ENCODE measurements around the gene LRRN4CL. TPM values are rescaled to one million over a fixed set of nuclear protein-coding genes. Genes with fewer than 3 reads are reported as not detected.
"Not testable (repeated sequence)": the region's sequence is repeated elsewhere in the genome, so short reads cannot be mapped to it uniquely, and the experiment has no call there.

LRRN4CL gene
- 0.55 and 0.73 TPM in 2 replicates for total RNA-seq (2014; rRNA removed; shearing (Covaris generic))

DNA sequence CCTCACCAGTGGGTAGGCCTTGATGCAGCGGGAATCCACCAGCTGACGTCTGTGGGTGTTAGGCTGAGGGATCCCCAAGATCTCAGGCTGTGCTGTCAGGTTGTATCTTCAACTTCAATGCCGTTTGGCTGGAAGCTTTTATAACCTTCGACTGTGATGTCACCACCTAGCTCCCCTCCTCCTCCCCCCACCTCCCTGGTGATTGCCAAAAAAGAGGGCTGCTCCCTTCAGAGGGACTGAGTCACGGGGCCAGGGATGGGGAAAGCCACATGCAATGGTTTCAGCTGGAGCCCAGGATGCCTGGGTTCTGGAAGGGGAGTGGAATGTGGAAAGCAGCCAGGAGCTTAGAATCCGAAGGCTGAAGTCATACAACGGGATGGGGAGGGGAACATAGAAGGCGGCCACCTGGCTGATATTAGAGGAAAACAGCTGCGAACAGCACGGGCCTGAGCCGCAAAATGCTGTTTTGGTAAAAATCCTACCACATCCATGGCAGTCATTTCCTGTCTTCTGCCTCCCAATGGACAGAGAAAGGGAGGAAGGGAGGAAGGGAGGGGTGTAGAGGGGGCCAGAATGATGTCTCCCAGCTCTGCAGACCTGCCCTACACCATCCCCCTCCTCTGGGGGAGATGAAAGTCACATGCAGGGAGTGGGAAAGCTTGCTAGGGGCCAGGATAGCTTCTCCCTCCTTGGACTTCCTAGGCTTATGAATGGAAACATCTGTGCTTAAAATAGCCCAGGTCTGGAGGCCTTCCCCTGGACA is at the start of gene LRRN4CL:
LRRN4CL (minus strand) TSS at position 110 of the 763 bp plus-strand sequence. CDS start 1,022 bp downstream, outside the sequence.
- H3K36me3 ChIP-seq, result peaks cover 23% of the 10 kb centered on the region
- peaks cover 29% of the 10 kb centered on the region for H3K4me1 ChIP-seq
- H3K9me3 ChIP-seq (replicated peaks), result no peaks in the 10 kb centered on the region
- H3K27me3 ChIP-seq, result no peaks in the 10 kb centered on the region
- peak within 1 kb of the TSS; percentile 51 for H3K27ac ChIP-seq
- no peak within 1 kb of the TSS; the same call in 1 of the 2 replicates for H3K4me3 ChIP-seq
- DNase-seq, result peak; percentile 85 to 90

DNA sequence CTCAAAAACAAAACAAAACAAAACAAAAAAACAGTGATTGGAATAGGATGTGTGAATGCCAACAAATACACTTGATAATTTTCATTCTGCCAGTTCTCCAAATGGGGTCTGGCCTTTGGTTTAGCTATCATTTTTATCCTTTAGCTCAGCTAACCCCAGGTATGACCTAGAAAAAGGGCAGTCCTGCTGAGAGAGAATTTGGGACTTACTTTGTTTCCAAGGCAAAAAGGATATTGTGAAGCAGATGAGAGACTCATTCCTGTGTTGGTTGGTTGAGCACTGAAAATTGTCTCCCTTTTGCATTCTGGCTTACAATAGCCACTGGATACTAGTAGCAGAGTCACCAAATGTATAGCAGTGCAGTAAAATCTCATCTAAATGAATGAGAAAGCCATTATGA is 47.9 kb upstream of the LRRN4CL start:
- Histone ChIP-seq H3K9me3 (replicated peaks) (no peaks in the 10 kb centered on the region), H3K27me3 (no peaks in the 10 kb centered on the region), H3K4me3 (no peak overlapping the region), H3K4me1 (no peaks in the 10 kb centered on the region), H3K27ac (no peak overlapping the region), H3K36me3 (peaks cover 39% of the 10 kb centered on the region)
- no peak for DNase-seq

DNA sequence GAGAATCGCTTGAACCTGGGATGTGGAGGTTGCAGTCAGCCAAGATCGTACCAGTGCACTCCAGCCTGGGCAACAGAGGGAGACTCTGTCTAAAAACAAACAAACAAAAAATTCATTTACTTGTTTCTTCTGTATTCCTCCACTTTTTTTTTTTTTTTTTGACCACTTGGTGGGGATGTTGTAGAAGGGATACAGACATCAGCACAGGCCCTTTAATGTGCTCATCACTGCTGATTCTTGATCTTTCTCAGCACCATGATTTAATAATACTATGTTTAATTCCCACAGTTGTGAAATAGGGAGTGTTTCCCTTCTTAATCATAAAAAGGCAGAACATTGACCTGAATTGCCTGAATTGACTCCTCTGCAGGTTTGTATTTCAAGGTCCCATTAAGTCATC is 43.5 kb upstream of the LRRN4CL start:
- DNase-seq, result no peak
- H3K27ac ChIP-seq, result no peak overlapping the region
- H3K4me3 ChIP-seq, result no peak overlapping the region
- H3K9me3 ChIP-seq (replicated peaks), result no peaks in the 10 kb centered on the region
- H3K36me3 ChIP-seq, result peaks cover 25% of the 10 kb centered on the region
- H3K4me1 ChIP-seq, result no peaks in the 10 kb centered on the region
- H3K27me3 ChIP-seq, result no peaks in the 10 kb centered on the region

DNA sequence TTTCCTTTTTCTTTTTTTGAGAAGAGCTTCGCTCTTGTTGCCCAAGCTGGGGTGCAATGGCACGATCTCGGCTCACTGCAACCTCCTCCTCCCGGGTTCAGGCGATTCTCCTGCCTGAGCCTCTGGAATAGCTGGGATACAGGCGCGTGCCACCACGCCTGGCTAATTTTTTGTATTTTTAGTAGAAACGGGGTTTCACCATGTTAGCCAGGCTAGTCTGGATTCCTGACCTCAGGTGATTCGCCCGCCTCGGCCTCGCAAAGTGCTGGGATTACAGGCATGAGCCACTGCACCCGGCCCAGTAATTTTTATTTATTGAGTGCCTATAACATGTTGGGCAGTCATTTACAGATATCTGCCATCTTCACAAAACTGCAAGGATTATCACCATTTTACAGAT is 40.7 kb upstream of the LRRN4CL start:
- not testable (repeated sequence) for H3K4me1 ChIP-seq; DNase-seq; H3K9me3 ChIP-seq (replicated peaks); H3K4me3 ChIP-seq; H3K27ac ChIP-seq; H3K27me3 ChIP-seq
- peaks cover 22% of the 10 kb centered on the region for H3K36me3 ChIP-seq

DNA sequence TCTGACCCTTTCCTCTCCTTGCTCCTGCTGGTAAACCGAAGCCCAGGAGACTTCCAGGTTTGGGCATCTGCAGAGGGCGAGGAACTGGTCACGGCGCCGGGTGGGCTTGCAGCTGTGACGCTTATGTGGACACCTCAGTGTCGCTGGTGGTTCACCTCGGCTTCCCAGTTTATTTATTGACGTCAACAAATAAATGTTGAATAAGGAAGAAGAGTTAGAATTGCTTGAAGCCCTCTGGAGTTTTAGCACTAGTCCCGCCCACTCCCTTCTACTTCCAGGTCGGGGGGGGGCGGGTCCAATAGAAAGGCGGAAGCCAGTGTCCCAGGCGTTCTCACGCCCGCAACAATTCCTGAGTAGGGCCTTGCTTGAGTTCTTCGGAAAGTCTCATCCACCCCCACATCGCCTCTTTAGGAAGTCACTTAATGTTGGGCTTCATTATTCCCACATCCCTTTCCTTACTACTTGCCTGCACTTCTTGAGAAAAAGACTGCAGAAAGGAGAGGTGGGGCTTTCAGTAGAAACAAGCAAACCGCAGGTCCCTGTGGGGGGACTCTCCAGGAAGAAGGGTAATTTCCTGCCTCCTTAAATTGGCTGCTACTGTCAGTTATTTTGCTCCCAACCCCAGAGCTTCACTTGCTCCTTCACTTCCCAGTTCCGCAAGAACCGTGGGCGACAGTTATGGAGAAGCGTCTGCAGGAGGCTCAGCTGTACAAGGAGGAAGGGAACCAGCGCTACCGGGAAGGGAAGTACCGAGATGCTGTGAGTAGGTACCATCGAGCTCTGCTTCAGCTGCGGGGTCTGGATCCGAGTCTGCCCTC is 39.0 kb upstream of the LRRN4CL start, which contains the start of gene TTC9C:
TTC9C (plus strand) TSS at position 316 of the 818 bp plus-strand sequence; CDS start at position 679, 363 bp downstream.
- peak; percentile 87 to 91 for DNase-seq

DNA sequence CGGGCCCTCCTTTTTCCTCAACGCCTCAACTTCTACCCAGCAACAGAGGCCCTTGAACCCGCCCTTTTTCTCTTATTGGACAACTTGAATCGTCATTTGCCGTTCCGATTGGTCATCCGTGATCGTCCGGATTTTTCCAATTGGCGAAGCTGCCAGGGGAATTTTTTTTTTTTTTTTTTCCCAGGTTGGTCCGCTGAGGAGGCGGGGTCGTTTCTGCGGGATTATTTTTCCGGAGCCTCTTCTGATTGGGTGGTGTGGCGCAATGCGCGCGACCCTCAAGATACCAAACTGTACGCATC is 38.5 kb upstream of the LRRN4CL start:
- Histone ChIP-seq H3K27me3 (no peaks in the 10 kb centered on the region), H3K4me3 (peak overlapping the region; percentile 79), H3K4me1 (no peaks in the 10 kb centered on the region; the same call in 1 of the 2 replicates), H3K9me3 (replicated peaks) (no peaks in the 10 kb centered on the region), H3K36me3 (peaks cover 34% of the 10 kb centered on the region), H3K27ac (peak overlapping the region; percentile 93)
- peak; percentile 94 to 98 for DNase-seq

More for the DNA sequence above, 39.0 kb upstream of the LRRN4CL start, which contains the start of gene TTC9C:
- Histone ChIP-seq H3K27ac (peak within 1 kb of the TSS; percentile 93), H3K27me3 (no peaks in the 10 kb centered on the region), H3K36me3 (peaks cover 33% of the 10 kb centered on the region), H3K4me3 (peak within 1 kb of the TSS; percentile 79), H3K4me1 (no peaks in the 10 kb centered on the region; the same call in 1 of the 2 replicates), H3K9me3 (replicated peaks) (no peaks in the 10 kb centered on the region)

DNA sequence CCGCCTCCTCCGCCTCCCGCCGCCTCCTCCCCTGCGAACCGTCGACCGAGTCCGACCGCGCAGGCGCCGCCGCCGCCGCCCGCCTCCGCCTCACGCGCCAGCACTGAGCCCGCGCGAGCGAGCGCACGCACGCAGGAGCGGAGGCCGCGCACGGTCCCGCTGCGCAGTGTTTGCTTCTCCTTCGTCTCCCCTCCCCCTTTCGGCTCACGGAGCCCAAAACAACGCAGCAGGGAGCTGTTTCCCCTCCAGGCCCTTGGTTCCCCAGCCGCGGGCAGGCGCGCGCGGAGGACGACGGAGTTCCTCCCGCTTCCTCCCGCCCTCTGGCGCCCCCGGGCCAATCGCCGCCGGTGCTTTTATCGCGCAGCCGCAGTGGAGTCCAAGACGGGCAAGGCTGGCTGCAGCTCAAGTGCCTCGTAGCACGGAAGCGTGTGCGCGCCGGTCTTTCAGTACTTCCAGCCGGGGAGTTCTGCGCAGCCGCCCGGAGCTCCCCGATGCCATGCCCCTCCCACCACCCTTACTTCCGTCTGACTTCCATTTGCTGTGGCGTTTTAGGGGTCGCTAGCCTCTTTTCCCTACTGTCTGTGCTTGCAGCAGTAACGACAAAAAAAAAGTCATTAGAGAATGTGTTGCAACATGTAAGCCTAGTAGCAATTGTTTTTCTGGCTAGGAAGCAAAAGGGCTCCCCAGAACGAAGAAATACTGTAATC is 38.0 kb upstream of the LRRN4CL start, which contains the start of gene HNRNPUL2:
HNRNPUL2 (minus strand) TSS at position 293 of the 707 bp plus-strand sequence. CDS start 301 bp downstream, outside the sequence.
- Histone ChIP-seq H3K4me1 (no peaks in the 10 kb centered on the region; the same call in 1 of the 2 replicates), H3K27me3 (no peaks in the 10 kb centered on the region), H3K9me3 (replicated peaks) (no peaks in the 10 kb centered on the region), H3K4me3 (peak within 1 kb of the TSS; percentile 79), H3K27ac (peak within 1 kb of the TSS; percentile 93), H3K36me3 (peaks cover 39% of the 10 kb centered on the region)
- DNase-seq, result peak; percentile 98 to 99

DNA sequence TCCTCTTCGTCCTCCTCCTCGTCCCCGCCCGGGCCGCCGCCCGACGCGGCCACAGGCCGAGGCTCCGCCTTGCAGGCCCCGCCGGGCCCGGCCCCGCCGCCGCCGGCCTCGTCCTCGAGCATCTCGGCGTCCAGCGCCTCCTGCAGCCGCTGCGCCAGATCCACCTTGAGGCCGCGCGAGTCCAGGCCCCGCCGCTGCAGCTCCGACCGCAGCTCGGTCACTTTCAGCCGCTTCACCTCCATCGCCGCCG is 37.5 kb upstream of the LRRN4CL start:
- Histone ChIP-seq H3K4me3 (peak overlapping the region; percentile 79), H3K27ac (peak overlapping the region; percentile 93; the same call in 1 of the 2 replicates), H3K9me3 (replicated peaks) (no peaks in the 10 kb centered on the region), H3K36me3 (peaks cover 44% of the 10 kb centered on the region), H3K4me1 (no peaks in the 10 kb centered on the region; the same call in 1 of the 2 replicates), H3K27me3 (no peaks in the 10 kb centered on the region)
- DNase-seq, result no peak

DNA sequence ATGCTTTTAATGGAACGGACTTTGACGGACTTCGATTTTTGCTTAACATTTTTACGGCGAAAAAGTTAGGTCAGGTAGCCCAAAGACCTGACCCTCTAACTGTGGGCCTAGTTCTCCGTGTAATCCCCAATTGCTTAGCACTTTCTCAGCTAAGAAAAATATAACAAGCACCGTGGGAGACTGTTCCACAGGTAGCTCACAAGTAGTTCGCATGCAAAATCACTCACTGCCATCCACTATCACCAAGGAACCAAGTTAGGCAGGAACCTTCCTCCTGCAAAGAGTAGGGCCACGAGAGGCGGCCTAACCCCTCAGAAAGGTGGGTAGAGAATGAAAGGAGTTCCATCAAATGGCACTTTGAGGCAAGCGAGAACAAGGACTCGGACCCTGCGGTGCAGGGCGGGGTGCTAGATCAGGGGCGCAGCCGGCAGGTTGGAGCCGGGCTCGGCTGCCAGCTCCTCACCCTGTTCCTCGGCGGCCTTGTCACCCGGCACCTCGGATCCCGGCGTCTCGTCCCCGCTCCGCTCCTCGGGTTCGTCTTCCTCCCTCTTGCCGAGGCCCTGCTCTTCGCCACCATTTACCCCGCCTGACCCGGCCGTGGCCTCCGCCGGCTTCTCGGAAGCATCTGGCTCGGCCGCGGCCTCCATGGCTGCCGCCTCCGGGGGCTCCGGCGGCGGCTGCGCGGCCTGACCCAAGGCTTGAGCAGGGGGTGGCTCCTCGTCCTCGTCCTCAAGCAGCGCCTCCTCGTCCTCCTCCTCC is 37.0 kb upstream of the LRRN4CL start:
- Histone ChIP-seq H3K27me3 (no peaks in the 10 kb centered on the region), H3K4me1 (no peaks in the 10 kb centered on the region; the same call in 1 of the 2 replicates), H3K27ac (no peak overlapping the region; the same call in 1 of the 2 replicates), H3K36me3 (peaks cover 49% of the 10 kb centered on the region), H3K9me3 (replicated peaks) (no peaks in the 10 kb centered on the region), H3K4me3 (peak overlapping the region; percentile 79)
- DNase-seq, result peak in 1 of 2 experiments; percentile 18

DNA sequence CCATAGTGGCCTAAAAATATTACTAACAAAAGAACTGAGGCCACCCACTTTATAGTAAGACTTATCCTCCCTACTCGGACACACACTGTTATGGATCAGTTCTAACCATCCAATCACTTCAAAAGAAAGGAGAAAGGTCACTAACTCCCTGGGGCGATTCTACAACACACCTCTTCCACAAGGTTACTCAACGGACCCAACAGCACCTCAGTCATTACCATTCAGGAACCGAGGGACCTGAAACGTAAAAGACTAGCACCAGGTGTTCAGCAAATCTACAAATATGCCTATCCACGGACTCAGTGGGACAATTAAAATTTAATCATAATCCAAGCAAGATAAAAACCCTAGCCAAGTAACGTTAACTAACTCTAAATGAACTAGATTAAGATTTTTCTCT is 36.3 kb upstream of the LRRN4CL start:
- Histone ChIP-seq H3K4me1 (no peaks in the 10 kb centered on the region; the same call in 1 of the 2 replicates), H3K9me3 (replicated peaks) (no peaks in the 10 kb centered on the region), H3K27ac (no peak overlapping the region), H3K4me3 (peak overlapping the region; percentile 79), H3K36me3 (peaks cover 51% of the 10 kb centered on the region), H3K27me3 (no peaks in the 10 kb centered on the region)
- DNase-seq, result no peak

DNA sequence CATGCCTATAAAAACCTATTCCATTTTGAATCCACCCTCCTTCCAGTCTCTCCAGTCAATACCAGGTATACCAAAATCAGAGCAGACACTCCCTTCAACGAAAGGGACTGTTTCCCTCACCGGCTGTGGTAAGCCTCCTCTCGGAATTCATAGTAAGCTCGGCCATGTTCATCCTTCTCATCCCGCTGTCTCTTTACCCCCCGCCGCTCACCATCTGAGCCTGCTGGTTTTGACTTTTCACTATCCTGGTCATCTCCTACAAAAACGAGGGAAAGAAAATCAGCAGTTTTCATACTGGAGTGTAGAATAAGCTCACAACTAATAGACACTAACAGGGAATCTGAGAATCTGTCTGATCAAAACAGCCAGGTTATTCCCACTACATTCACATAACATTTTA is 34.8 kb upstream of the LRRN4CL start:
- Histone ChIP-seq H3K4me3 (peak overlapping the region; percentile 79), H3K27ac (no peak overlapping the region), H3K27me3 (no peaks in the 10 kb centered on the region), H3K9me3 (replicated peaks) (no peaks in the 10 kb centered on the region), H3K4me1 (no peaks in the 10 kb centered on the region; the same call in 1 of the 2 replicates), H3K36me3 (peaks cover 62% of the 10 kb centered on the region)
- no peak for DNase-seq

DNA sequence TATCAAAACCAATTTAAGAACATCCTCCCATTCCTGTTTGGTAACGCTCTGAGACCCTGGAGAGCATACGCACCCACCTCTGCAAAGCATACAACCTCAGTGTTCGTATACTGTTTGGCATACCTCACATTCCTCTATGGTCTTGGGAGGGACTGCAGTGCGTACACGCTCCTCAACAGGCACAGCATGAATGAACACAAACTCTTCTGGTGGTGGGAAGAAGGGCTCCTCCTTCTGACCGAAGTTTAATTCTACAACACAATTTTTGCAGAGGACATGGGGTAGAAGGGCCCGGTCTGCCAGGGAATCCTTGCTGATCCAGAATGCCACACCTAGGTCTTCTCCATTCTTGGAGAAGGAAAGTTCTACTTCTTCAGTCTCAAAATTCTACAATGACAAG is 32.7 kb upstream of the LRRN4CL start:
- no peaks in the 10 kb centered on the region; the same call in 1 of the 2 replicates for H3K4me1 ChIP-seq
- no peaks in the 10 kb centered on the region for H3K27me3 ChIP-seq
- no peak for DNase-seq
- H3K4me3 ChIP-seq, result no peak overlapping the region
- peaks cover 82% of the 10 kb centered on the region for H3K36me3 ChIP-seq
- no peaks in the 10 kb centered on the region for H3K9me3 ChIP-seq (replicated peaks)
- no peak overlapping the region for H3K27ac ChIP-seq

DNA sequence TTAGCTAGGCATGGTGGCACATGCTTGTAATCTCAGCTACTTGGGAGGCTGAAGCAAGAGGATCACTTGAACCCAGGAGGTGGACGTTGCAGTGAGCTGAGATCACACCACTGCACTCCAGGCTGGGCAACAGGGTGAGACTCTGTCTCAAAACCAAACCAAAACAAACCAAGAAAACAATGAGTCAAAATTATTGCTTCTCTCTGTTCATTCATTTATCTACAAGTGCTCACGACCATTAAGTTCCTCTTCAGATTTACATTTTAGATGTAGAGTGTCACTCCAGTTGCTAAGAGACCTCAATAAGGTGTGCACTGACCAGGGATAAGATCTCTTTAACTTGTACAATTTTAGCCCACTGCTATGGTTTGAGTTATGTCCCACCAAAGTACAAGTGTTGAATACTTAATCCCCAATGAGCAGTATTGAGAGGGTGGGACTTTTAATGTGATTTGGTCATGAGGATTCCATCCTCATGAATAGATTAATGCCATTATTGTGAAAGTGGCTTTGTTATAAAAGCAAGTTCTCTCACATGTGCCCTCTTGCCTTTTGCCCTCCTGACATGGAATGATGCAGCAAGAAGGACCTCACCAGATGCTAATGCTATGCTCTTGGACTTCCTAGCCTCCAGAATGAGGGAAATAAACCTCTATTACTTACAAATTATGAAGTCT is 30.1 kb upstream of the LRRN4CL start:
- no peak overlapping the region for H3K27ac ChIP-seq
- no peak for DNase-seq

More for the DNA sequence above, 30.1 kb upstream of the LRRN4CL start:
- Histone ChIP-seq H3K9me3 (replicated peaks) (no peaks in the 10 kb centered on the region), H3K27me3 (no peaks in the 10 kb centered on the region), H3K4me3 (no peak overlapping the region), H3K36me3 (peaks cover 90% of the 10 kb centered on the region), H3K4me1 (no peaks in the 10 kb centered on the region; the same call in 1 of the 2 replicates)

Measured in SJCRH30 (cell line).